ENCODE measurements around the gene HAPLN3. TPM values are rescaled to one million over a fixed set of nuclear protein-coding genes. Genes with fewer than 3 reads are reported as not detected.

HAPLN3 gene
- polyA plus RNA-seq, 1 donor (not counting 4 experiments of a cell fraction or from before 2014, with no cell fraction given): 1.4 TPM

GRCh38 chr15:88902221-88902835 lies 7.0 kb upstream of the HAPLN3 start:
- H4K20me1 ChIP-seq (ENCODE audit: control insufficient read depth, extremely low read depth, insufficient read depth, low read length): no peaks in the 10 kb centered on the region
- TF ChIP-seq, protein P1, sequence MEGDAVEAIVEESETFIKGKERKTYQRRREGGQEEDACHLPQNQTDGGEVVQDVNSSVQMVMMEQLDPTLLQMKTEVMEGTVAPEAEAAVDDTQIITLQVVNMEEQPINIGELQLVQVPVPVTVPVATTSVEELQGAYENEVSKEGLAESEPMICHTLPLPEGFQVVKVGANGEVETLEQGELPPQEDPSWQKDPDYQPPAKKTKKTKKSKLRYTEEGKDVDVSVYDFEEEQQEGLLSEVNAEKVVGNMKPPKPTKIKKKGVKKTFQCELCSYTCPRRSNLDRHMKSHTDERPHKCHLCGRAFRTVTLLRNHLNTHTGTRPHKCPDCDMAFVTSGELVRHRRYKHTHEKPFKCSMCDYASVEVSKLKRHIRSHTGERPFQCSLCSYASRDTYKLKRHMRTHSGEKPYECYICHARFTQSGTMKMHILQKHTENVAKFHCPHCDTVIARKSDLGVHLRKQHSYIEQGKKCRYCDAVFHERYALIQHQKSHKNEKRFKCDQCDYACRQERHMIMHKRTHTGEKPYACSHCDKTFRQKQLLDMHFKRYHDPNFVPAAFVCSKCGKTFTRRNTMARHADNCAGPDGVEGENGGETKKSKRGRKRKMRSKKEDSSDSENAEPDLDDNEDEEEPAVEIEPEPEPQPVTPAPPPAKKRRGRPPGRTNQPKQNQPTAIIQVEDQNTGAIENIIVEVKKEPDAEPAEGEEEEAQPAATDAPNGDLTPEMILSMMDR (optimal IDR thresholded peaks at IDR 0.05 in 1 of 3, IDR thresholded peaks at IDR 0.05 in 1 of 3, conservative IDR thresholded peaks at IDR 0.05 in 1 of 3; ENCODE audit: extremely low read depth in 1 of 3, insufficient read depth in 2 of 3, low read length in 3 of 3): no peak
- TF ChIP-seq EZH2 (IDR thresholded peaks at IDR 0.05; ENCODE audit: low read length): no peak
- no peak overlapping the region for H3K27ac ChIP-seq (ENCODE audit: control insufficient read depth, insufficient read depth, low read length)
- H2AFZ ChIP-seq (ENCODE audit: control insufficient read depth, low read length): no peak overlapping the region
- no peak overlapping the region for H3K4me3 ChIP-seq (ENCODE audit: control insufficient read depth in 2 of 3, extremely low read depth in 1 of 3, insufficient read depth in 2 of 3, low read depth in 1 of 3, low read length in 3 of 3)
- H3K4me2 ChIP-seq (ENCODE audit: control insufficient read depth, extremely low read depth, insufficient read depth, low read depth, low read length): no peak overlapping the region
- DNase-seq (ENCODE audit: low read depth, low spot score) (no peak), FAIRE-seq (no peak)
- H3K27me3 ChIP-seq (ENCODE audit: control insufficient read depth, extremely low read depth, insufficient read depth, low read length): no peaks in the 10 kb centered on the region
- H3K9ac ChIP-seq (ENCODE audit: control insufficient read depth, extremely low read depth, insufficient read depth, low read length): no peak overlapping the region
- H3K9me3 ChIP-seq (ENCODE audit: control insufficient read depth, low read depth, low read length): no peaks in the 10 kb centered on the region
- no peaks in the 10 kb centered on the region for H3K79me2 ChIP-seq (ENCODE audit: control insufficient read depth, insufficient read depth, low read length)
- peaks cover 8% of the 10 kb centered on the region for H3K4me1 ChIP-seq (ENCODE audit: control insufficient read depth, extremely low read depth, insufficient read depth, low read length)
- H3K36me3 ChIP-seq (ENCODE audit: control insufficient read depth in 2 of 2, extremely low read depth in 1 of 2, insufficient read depth in 2 of 2, low read length in 2 of 2): peaks cover 3 to 18% of the 10 kb centered on the region in 2 experiments
- dilution Hi-C loops (cut with MboI; ENCODE audit: extremely low pct_ligation_motif_present, low sequenced_read_pairs): no loop called here
- no peaks in the 10 kb centered on the region for H3K9me1 ChIP-seq (ENCODE audit: control insufficient read depth, extremely low read depth, insufficient read depth, low read length)

GRCh38 chr15:88901508-88902220 lies 6.3 kb upstream of the HAPLN3 start:
- no peaks in the 10 kb centered on the region for H4K20me1 ChIP-seq (ENCODE audit: control insufficient read depth, extremely low read depth, insufficient read depth, low read length)
- no peak overlapping the region for H2AFZ ChIP-seq (ENCODE audit: control insufficient read depth, low read length)
- no peaks in the 10 kb centered on the region for H3K79me2 ChIP-seq (ENCODE audit: control insufficient read depth, insufficient read depth, low read length)
- peaks cover 3 to 15% of the 10 kb centered on the region in 2 experiments for H3K36me3 ChIP-seq (ENCODE audit: control insufficient read depth in 2 of 2, extremely low read depth in 1 of 2, insufficient read depth in 2 of 2, low read length in 2 of 2)
- TF ChIP-seq, protein P1 (optimal IDR thresholded peaks at IDR 0.05 in 1 of 3, IDR thresholded peaks at IDR 0.05 in 1 of 3, conservative IDR thresholded peaks at IDR 0.05 in 1 of 3; ENCODE audit: extremely low read depth in 1 of 3, insufficient read depth in 2 of 3, low read length in 3 of 3): no peak
- no peak for TF ChIP-seq EZH2 (IDR thresholded peaks at IDR 0.05; ENCODE audit: low read length)
- H3K4me1 ChIP-seq (ENCODE audit: control insufficient read depth, extremely low read depth, insufficient read depth, low read length): peaks cover 14% of the 10 kb centered on the region
- DNase-seq (ENCODE audit: low read depth, low spot score) (no peak), FAIRE-seq (no peak)
- H3K27ac ChIP-seq (ENCODE audit: control insufficient read depth, insufficient read depth, low read length): no peak overlapping the region
- no peaks in the 10 kb centered on the region for H3K9me3 ChIP-seq (ENCODE audit: control insufficient read depth, low read depth, low read length)
- no peaks in the 10 kb centered on the region for H3K9me1 ChIP-seq (ENCODE audit: control insufficient read depth, extremely low read depth, insufficient read depth, low read length)
- H3K4me3 ChIP-seq (ENCODE audit: control insufficient read depth in 2 of 3, extremely low read depth in 1 of 3, insufficient read depth in 2 of 3, low read depth in 1 of 3, low read length in 3 of 3): no peak overlapping the region
- no peaks in the 10 kb centered on the region for H3K27me3 ChIP-seq (ENCODE audit: control insufficient read depth, extremely low read depth, insufficient read depth, low read length)
- dilution Hi-C loops (cut with MboI; ENCODE audit: extremely low pct_ligation_motif_present, low sequenced_read_pairs): no loop called here
- H3K9ac ChIP-seq (ENCODE audit: control insufficient read depth, extremely low read depth, insufficient read depth, low read length): no peak overlapping the region
- H3K4me2 ChIP-seq (ENCODE audit: control insufficient read depth, extremely low read depth, insufficient read depth, low read depth, low read length): no peak overlapping the region
